HG02852 (cell line): Measurements from ENCODE around the gene GPR4.

Experiments
- ATAC-seq: cut with Tn5 transposase; IDR thresholded peaks from one replicate; pipeline ENCODE4 v1.9.1; 2021; ENCODE audit warnings: mild to moderate bottlenecking, moderate library complexity; ENCODE audit not compliant: unreplicated experiment

GPR4 gene

GRCh38 chr19:45590300-45591003, 11.6 kb downstream of the GPR4 start:
- no peak for ATAC-seq

- ATAC-seq: no peak
Measured at GRCh38 chr19:45589768-45590167, 12.2 kb downstream of the GPR4 start.

GRCh38 chr19:45587873-45588272, 14.1 kb downstream of the GPR4 start:
- ATAC-seq: no peak

GRCh38 chr19:45585158-45585577, 16.8 kb downstream of the GPR4 start:
- ATAC-seq: peak; percentile 6

GRCh38 chr19:45584332-45585157, 17.5 kb downstream of the GPR4 start, which contains the start of gene OPA3:
OPA3 (minus strand) TSS chr19:45584802; CDS start chr19:45584764, 38 bp downstream.
- peak; percentile 84 for ATAC-seq

- ATAC-seq: no peak
Measured at GRCh38 chr19:45581576-45581975, 20.4 kb downstream of the GPR4 start.

GRCh38 chr19:45578861-45579260, 23.2 kb downstream of the GPR4 start:
- no peak for ATAC-seq

- ATAC-seq: no peak
Measured at GRCh38 chr19:45577111-45577905, 24.7 kb downstream of the GPR4 start.

- ATAC-seq: no peak
Measured at GRCh38 chr19:45576682-45577081, 25.3 kb downstream of the GPR4 start.

- ATAC-seq: no peak
Measured at GRCh38 chr19:45575216-45575615, 26.8 kb downstream of the GPR4 start.

- ATAC-seq: no peak
Measured at GRCh38 chr19:45574526-45574925, 27.5 kb downstream of the GPR4 start.

GRCh38 chr19:45571457-45572220, 30.4 kb downstream of the GPR4 start:
- ATAC-seq: no peak

GRCh38 chr19:45569619-45570421, 32.2 kb downstream of the GPR4 start:
- ATAC-seq: no peak

GRCh38 chr19:45568732-45569131, 33.3 kb downstream of the GPR4 start:
- no peak for ATAC-seq

GRCh38 chr19:45567609-45568008, 34.4 kb downstream of the GPR4 start:
- ATAC-seq: no peak

GRCh38 chr19:45564131-45564780, 37.8 kb downstream of the GPR4 start:
- no peak for ATAC-seq

GRCh38 chr19:45560686-45561085, 41.3 kb downstream of the GPR4 start:
- ATAC-seq: no peak

- no peak for ATAC-seq
Measured at GRCh38 chr19:45560038-45560437, 42.0 kb downstream of the GPR4 start.

- ATAC-seq: no peak
Measured at GRCh38 chr19:45558399-45558878, 43.6 kb downstream of the GPR4 start.
